ENCODE measurements around the gene IRAK3. TPM values are rescaled to one million over a fixed set of nuclear protein-coding genes. Genes with fewer than 3 reads are reported as not detected.

The IRAK3 gene
- total RNA-seq, 4 donors from 2014 or later, result 31.6 to 35.8 (median 33.2) TPM

DNA sequence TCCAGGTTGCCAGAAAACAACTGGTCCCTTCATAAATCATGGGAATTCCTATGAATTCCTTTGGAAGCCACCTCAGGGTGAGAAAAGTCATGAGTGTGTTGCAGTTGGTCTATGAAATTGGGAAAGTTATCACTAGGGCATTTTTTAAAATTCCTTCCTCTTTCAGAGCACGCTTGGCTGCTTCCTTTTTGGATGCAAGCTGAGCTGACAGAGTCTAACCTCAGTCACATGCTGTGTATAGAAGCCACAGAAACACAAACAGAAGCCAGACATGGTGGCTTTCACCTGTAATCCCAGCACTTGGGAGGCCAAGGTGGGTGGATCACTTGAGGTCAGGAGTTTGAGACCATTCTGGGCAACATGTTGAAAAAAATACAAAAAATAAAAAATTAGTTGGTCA lies 91.5 kb downstream of the IRAK3 start:
- WGBS, 2 donors, result 77 to 88% methylated on average over 1 of the region's 1 CpG
- Histone ChIP-seq H3K27ac (no peak overlapping the region), H3K4me1 (no peaks in the 10 kb centered on the region), H3K27me3 (no peaks in the 10 kb centered on the region), H3K36me3 (no peaks in the 10 kb centered on the region), H3K4me3 (no peak overlapping the region), H3K9me3 (no peaks in the 10 kb centered on the region)
- TF ChIP-seq, protein P1, sequence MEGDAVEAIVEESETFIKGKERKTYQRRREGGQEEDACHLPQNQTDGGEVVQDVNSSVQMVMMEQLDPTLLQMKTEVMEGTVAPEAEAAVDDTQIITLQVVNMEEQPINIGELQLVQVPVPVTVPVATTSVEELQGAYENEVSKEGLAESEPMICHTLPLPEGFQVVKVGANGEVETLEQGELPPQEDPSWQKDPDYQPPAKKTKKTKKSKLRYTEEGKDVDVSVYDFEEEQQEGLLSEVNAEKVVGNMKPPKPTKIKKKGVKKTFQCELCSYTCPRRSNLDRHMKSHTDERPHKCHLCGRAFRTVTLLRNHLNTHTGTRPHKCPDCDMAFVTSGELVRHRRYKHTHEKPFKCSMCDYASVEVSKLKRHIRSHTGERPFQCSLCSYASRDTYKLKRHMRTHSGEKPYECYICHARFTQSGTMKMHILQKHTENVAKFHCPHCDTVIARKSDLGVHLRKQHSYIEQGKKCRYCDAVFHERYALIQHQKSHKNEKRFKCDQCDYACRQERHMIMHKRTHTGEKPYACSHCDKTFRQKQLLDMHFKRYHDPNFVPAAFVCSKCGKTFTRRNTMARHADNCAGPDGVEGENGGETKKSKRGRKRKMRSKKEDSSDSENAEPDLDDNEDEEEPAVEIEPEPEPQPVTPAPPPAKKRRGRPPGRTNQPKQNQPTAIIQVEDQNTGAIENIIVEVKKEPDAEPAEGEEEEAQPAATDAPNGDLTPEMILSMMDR (IDR thresholded peaks at IDR 0.05), result no peak
- TF ChIP-seq EP300 (IDR thresholded peaks at IDR 0.05) (peak in 1 of 2 donors; percentile 19), POLR2A (IDR thresholded peaks at IDR 0.05) (no peak)
- DNase-seq (ENCODE audit: low spot score in 2 of 2), result no peak

DNA sequence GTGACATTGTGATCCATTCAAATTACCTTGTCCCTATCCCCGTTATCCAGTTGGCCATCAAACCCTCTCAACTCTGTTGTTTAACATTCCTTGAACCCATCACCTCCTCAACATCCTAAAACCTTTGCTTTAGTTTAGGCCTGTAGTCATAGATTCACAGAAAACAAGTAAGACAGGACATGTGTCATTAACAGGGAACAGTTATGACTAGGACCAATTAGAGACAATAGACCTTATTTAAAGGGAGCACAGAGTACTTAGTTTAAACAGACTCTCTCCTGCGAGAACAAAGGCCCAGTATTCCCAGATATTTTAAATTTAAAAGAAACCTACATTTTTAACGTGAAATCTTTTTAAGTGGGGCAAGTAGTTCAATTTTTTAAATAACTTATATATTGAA lies 93.2 kb downstream of the IRAK3 start:
- no peak for DNase-seq (ENCODE audit: low spot score in 2 of 2)
- Histone ChIP-seq H3K27ac (no peak overlapping the region), H3K4me3 (no peak overlapping the region), H3K27me3 (no peaks in the 10 kb centered on the region), H3K36me3 (no peaks in the 10 kb centered on the region), H3K9me3 (no peaks in the 10 kb centered on the region), H3K4me1 (no peaks in the 10 kb centered on the region)
- TF ChIP-seq EP300 (IDR thresholded peaks at IDR 0.05), result no peak
- TF ChIP-seq, protein P1 (IDR thresholded peaks at IDR 0.05), result no peak
- TF ChIP-seq POLR2A (IDR thresholded peaks at IDR 0.05), result no peak
- WGBS, 2 donors, result 69 to 79% methylated on average over 3 of the region's 3 CpGs

DNA sequence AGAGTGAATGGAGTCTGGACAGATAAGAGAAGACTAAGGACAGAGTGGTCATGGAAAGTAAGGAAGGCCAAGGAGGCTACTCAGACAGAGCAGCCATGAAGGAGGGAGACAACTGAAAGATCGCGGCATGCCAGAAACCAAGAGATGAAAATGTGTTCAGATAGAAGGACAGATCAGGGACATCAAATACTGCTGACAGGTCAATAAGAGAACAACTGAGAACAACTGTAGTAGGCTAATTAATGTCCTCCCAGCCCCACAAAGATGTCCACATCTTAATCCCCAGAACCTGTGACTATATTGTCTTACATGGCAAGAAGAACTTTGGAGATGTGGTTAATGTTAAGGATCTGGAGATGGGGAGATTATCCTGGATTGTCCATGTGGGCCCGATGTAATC lies 98.3 kb downstream of the IRAK3 start:
- Histone ChIP-seq H3K9me3 (no peaks in the 10 kb centered on the region), H3K4me1 (no peaks in the 10 kb centered on the region), H3K36me3 (no peaks in the 10 kb centered on the region), H3K27me3 (no peaks in the 10 kb centered on the region), H3K4me3 (no peak overlapping the region), H3K27ac (no peak overlapping the region)
- WGBS, 2 donors, result 95 to 98% methylated on average over 3 of the region's 3 CpGs
- no peak for DNase-seq (ENCODE audit: low spot score in 2 of 2)
- TF ChIP-seq POLR2A (IDR thresholded peaks at IDR 0.05), result no peak
- TF ChIP-seq, protein P1 (IDR thresholded peaks at IDR 0.05), result no peak
- no peak for TF ChIP-seq EP300 (IDR thresholded peaks at IDR 0.05)

DNA sequence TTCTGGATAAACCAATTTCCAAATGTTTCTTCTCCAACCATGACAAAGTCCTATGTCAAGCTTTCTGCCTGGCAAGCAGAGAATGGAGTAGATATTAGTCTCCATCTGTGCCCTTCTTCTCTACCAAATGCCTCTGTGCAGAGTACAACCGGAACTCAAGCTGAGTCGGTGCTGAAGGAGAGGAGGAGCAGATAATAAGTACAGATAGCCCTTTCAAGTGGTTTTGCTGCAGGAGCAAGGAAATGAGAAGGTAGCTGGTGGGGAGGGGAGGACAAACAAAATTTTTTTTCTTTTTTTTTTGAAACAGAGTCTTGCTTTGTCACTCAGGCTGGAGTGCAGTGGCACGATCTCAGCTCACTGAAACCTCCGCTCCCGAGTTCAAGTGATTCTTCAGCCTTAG lies 99.1 kb downstream of the IRAK3 start:
- TF ChIP-seq EP300 (IDR thresholded peaks at IDR 0.05) (no peak), POLR2A (IDR thresholded peaks at IDR 0.05) (no peak)
- TF ChIP-seq, protein P1 (IDR thresholded peaks at IDR 0.05), result no peak
- Histone ChIP-seq H3K4me1 (no peaks in the 10 kb centered on the region), H3K9me3 (no peaks in the 10 kb centered on the region), H3K27me3 (no peaks in the 10 kb centered on the region), H3K27ac (no peak overlapping the region), H3K4me3 (no peak overlapping the region), H3K36me3 (no peaks in the 10 kb centered on the region)
- no peak for DNase-seq (ENCODE audit: low spot score in 2 of 2)
- WGBS, 2 donors, result 86 to 88% methylated on average over 5 of the region's 5 CpGs

DNA sequence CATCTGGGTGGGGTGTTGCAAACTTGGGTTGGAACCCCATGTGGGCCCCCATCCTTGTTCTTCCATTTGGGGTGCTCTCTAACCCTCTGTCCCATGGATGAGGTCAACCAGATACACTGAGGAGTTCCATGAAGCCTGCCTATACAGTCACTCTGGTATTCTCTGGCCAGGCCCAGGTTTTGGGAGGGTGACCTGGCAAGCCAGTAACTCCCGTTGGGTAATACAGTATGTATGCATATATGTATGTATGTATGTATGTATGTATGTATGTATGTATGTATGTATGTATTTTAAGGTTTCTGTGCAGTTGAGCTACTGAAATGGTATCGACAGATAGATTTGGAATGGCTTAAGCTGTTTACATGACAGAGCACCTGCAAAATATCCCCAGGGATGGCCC lies 100.5 kb downstream of the IRAK3 start:
- Histone ChIP-seq H3K27me3 (no peaks in the 10 kb centered on the region), H3K27ac (no peak overlapping the region), H3K4me3 (no peak overlapping the region), H3K9me3 (no peaks in the 10 kb centered on the region), H3K36me3 (no peaks in the 10 kb centered on the region), H3K4me1 (no peaks in the 10 kb centered on the region)
- TF ChIP-seq POLR2A (IDR thresholded peaks at IDR 0.05) (no peak), EP300 (IDR thresholded peaks at IDR 0.05) (no peak)
- TF ChIP-seq, protein P1 (IDR thresholded peaks at IDR 0.05), result no peak
- DNase-seq (ENCODE audit: low spot score in 2 of 2), result no peak
- WGBS, 2 donors, result 97% methylated on average over 2 of the region's 2 CpGs
